Epithelial cell of esophagus (primary cell): ENCODE results near the gene PGLYRP4.

Source experiments
- DNase-seq: peaks from one replicate; pipeline ENCODE4 v3.0.0; 2010; ENCODE audit warnings: low read depth
- H3K4me3 ChIP-seq: 2 replicates; pipeline ENCODE4 v1.5.1; 2011; ENCODE audit warnings: mild to moderate bottlenecking, low read length, control low read depth
- TF ChIP-seq, protein P1 (sequence below): IDR thresholded peaks from 2 replicates; pipeline ENCODE4 v1.5.1; 2011; ENCODE audit warnings: low read depth, mild to moderate bottlenecking, low read length, control low read depth, inconsistent platforms; ENCODE audit not compliant: insufficient read depth; ENCODE audit errors: missing control alignments

The PGLYRP4 gene

GRCh38 chr1:153357076-153357852 lies 8.6 kb upstream of the PGLYRP4 start:
- peak; percentile 92 for DNase-seq
- TF ChIP-seq, protein P1, sequence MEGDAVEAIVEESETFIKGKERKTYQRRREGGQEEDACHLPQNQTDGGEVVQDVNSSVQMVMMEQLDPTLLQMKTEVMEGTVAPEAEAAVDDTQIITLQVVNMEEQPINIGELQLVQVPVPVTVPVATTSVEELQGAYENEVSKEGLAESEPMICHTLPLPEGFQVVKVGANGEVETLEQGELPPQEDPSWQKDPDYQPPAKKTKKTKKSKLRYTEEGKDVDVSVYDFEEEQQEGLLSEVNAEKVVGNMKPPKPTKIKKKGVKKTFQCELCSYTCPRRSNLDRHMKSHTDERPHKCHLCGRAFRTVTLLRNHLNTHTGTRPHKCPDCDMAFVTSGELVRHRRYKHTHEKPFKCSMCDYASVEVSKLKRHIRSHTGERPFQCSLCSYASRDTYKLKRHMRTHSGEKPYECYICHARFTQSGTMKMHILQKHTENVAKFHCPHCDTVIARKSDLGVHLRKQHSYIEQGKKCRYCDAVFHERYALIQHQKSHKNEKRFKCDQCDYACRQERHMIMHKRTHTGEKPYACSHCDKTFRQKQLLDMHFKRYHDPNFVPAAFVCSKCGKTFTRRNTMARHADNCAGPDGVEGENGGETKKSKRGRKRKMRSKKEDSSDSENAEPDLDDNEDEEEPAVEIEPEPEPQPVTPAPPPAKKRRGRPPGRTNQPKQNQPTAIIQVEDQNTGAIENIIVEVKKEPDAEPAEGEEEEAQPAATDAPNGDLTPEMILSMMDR: no peak
- no peak overlapping the region for H3K4me3 ChIP-seq

- no peak for DNase-seq
- TF ChIP-seq, protein P1: no peak
- H3K4me3 ChIP-seq: no peak overlapping the region
These were observed 7.9 kb upstream of the PGLYRP4 start for GRCh38 chr1:153356392-153357075.

DNA sequence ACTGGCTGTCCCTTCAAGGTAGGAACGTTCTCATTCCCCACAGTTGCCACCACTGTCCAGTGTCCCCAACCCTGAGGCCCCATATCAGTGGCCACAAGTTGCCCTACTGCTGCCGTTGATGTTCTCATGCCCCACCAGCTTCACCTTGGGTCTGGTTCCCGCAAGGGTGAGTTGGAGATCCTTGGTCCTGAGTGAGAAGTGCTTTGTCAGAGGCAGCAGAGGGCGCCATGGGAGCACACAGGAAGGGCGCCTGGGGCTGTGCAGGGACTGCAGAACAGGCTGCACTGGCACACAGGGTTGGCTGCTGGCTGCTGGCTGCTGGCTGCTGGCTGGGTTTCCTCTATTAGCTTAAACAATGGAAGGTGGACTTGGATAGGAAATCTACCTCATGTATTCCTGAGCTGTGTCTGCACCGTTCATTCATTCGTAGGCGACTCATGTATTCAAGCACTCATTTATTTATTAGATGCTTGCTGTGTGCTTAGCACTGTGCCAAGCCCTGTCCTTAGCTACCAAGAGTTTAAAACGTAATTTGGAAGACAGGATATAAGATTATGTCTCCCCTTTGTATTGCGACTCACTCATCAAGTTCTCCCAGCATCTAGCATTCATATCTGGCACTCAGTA lies 6.9 kb upstream of the PGLYRP4 start:
- no peak overlapping the region for H3K4me3 ChIP-seq
- DNase-seq: peak; percentile 95
- TF ChIP-seq, protein P1: peak; percentile 87

DNA sequence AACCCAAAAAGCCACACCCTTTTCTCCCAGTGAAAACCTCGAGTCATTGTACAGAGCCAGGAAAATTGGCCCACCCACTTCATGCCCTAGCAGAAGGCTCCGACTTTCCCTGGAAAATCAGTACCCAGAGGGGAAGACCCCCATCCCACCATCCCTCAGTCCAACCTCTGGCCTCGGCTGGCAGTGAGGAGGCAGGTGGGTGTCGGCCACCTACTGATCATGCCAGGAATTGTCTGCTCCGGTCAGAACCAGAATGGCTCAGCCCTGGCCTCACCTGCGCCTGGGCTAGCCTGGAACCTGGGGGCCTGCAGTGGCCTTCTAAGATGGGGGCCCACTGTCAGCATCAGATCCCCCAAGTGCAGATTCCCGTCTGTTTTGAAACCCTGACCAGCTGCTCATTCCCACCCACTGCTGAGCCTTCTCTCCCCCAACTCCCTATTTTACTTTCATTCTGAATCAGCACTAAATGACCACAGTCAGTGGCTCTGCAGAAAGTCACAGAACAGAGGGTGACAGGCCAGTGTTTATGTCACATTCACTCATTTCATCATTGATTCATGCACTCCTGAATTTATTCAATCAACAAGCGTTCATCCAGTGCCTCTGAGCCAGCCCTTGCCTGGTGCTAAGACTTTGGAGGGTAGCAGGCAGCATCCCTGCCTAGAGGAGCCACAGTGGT lies 6.0 kb upstream of the PGLYRP4 start:
- TF ChIP-seq, protein P1: peak; percentile 23
- no peak for DNase-seq
- no peak overlapping the region for H3K4me3 ChIP-seq

DNA sequence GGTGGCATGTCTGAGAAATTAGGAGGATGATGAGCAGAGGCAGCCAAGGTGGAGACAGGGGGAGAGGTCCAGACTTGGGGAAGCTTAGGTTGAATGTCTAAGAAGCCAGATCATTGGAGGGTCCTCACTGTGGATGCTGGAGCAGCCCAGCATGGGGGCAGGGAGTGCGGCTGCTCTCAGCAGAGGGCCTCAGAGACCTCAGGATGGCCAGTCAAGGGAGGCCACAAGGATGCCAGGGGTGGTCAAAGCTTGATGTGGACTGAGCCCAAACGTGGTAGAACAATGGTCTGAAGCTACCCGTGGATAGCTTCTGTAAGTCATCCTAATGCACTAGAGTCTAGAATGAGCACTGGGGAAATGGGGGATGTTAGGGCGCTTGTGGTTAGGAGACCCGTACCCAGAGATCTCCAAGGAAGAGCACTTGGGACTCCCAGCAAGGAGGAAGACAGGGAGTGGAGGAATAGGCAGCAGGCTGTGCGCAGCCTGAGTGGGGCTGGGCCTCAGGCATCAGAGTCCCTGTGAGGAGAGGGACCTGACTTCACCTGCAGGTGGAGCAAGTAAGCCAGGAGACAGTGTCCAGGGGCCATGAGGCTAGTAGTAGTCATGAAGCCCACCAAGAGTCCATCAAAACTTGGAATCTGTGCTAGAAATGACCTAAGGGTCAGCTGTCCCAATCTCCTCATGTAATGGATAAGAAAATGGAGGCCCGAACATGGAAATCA lies 4.7 kb upstream of the PGLYRP4 start:
- TF ChIP-seq, protein P1: peak; percentile 77
- DNase-seq: peak; percentile 50
- H3K4me3 ChIP-seq: no peak overlapping the region

- no peak overlapping the region for H3K4me3 ChIP-seq
- peak; percentile 75 for DNase-seq
- TF ChIP-seq, protein P1: peak; percentile 89
These were observed 3.9 kb upstream of the PGLYRP4 start for GRCh38 chr1:153352523-153352922.
